Measurements from ENCODE around the gene RRAS. TPM values are rescaled to one million over a fixed set of nuclear protein-coding genes. Genes with fewer than 3 reads are reported as not detected.

RRAS gene
- total and polyA plus RNA-seq, 8 donors, result 5.5 to 42.9 (median 9.5) TPM

GRCh38 chr19:49651820-49652550 lies 12.0 kb upstream of the RRAS start:
- DNase-seq (no peak), ATAC-seq (no peak), FAIRE-seq (no peak)
- Histone ChIP-seq H3K9me3 (no peaks in the 10 kb centered on the region), H3K27me3 (no peaks in the 10 kb centered on the region), H3K27ac (no peak overlapping the region), H3K4me3 (no peak overlapping the region), H3K4me1 (no peaks in the 10 kb centered on the region), H3K36me3 (peaks cover 0 to 46% (median 19%) of the 10 kb centered on the region in 3 donors)
- intact Hi-C loops (cut with DNase I), result no loop called here
- TF ChIP-seq CTCF (IDR thresholded peaks at IDR 0.05), result no peak
- 95% methylated on average over 80 to 110 of the region's 110 CpGs for WGBS, 2 donors

GRCh38 chr19:49651029-49651819 lies 11.3 kb upstream of the RRAS start:
- no peak for FAIRE-seq
- Histone ChIP-seq H3K36me3 (peaks cover 0 to 50% (median 25%) of the 10 kb centered on the region in 3 donors), H3K9me3 (no peaks in the 10 kb centered on the region), H3K27ac (no peak overlapping the region), H3K27me3 (no peaks in the 10 kb centered on the region), H3K4me1 (no peaks in the 10 kb centered on the region), H3K4me3 (no peak overlapping the region)
- intact Hi-C loops (cut with DNase I), result no loop called here
- ATAC-seq, result no peak
- 95% methylated on average over 51 to 72 of the region's 72 CpGs for WGBS, 2 donors
- no peak for TF ChIP-seq CTCF (IDR thresholded peaks at IDR 0.05)
- DNase-seq, result peak in 1 of 6 donors; percentile 33

GRCh38 chr19:49646586-49646985 lies 6.6 kb upstream of the RRAS start:
- Histone ChIP-seq H3K27me3 (no peaks in the 10 kb centered on the region), H3K9me3 (no peaks in the 10 kb centered on the region), H3K27ac (no peak overlapping the region), H3K36me3 (peaks cover 0 to 18% (median 8%) of the 10 kb centered on the region in 3 donors), H3K4me1 (peaks cover 5 to 14% (median 8%) of the 10 kb centered on the region in 3 donors), H3K4me3 (no peak overlapping the region)
- DNase-seq (peak in 1 of 6 donors; percentile 54), ATAC-seq (no peak), FAIRE-seq (no peak)
- intact Hi-C loops (cut with DNase I), result no loop called here
- WGBS, 2 donors, result 89 to 92% methylated on average over 17 of the region's 17 CpGs
- no peak for TF ChIP-seq CTCF (IDR thresholded peaks at IDR 0.05)

- Histone ChIP-seq H3K4me3 (no peak overlapping the region), H3K9me3 (no peaks in the 10 kb centered on the region), H3K4me1 (peaks cover 5 to 14% (median 8%) of the 10 kb centered on the region in 3 donors), H3K27me3 (no peaks in the 10 kb centered on the region), H3K36me3 (peaks cover 0 to 12% (median 8%) of the 10 kb centered on the region in 3 donors), H3K27ac (no peak overlapping the region)
- DNase-seq (peak in 1 of 6 donors; percentile 62), FAIRE-seq (no peak), ATAC-seq (no peak)
- 91 to 96% methylated on average over 13 of the region's 13 CpGs for WGBS, 2 donors
- intact Hi-C loops (cut with DNase I), result no loop called here
- no peak for TF ChIP-seq CTCF (IDR thresholded peaks at IDR 0.05)
Observed at GRCh38 chr19:49645995-49646394, 6.1 kb upstream of the RRAS start.
